ENCODE data around the gene PCSK9. TPM values are rescaled to one million over a fixed set of nuclear protein-coding genes. Genes with fewer than 3 reads are reported as not detected.

Gene PCSK9
- total and polyA plus RNA-seq, 2 experiments from 2014 or later: 23.5 to 31.4 TPM

GRCh38 chr1:55074455-55074854 is 35.1 kb downstream of the PCSK9 start:
- no peak overlapping the region for H3K4me2 ChIP-seq
- no peak overlapping the region for H2AFZ ChIP-seq
- H3K27ac ChIP-seq: no peak overlapping the region
- DNase-seq (ENCODE audit: low spot score): no peak
- TF ChIP-seq EZH2phosphoT487 (IDR thresholded peaks at IDR 0.05; ENCODE audit: low read depth, severe bottlenecking, unreplicated experiment) (no peak), CTCF (IDR thresholded peaks at IDR 0.05; ENCODE audit: poor library complexity) (no peak), EZH2 (IDR thresholded peaks at IDR 0.05; ENCODE audit: borderline replicate concordance) (no peak)
- H3K79me2 ChIP-seq: no peaks in the 10 kb centered on the region
- no peaks in the 10 kb centered on the region for H3K9me3 ChIP-seq (ENCODE audit: low read depth)
- H3K9me2 ChIP-seq (replicated peaks; ENCODE audit: insufficient read depth): no peaks in the 10 kb centered on the region
- no peaks in the 10 kb centered on the region for H4K20me1 ChIP-seq (ENCODE audit: insufficient read depth, poor library complexity, severe bottlenecking)
- 97% methylated on average over 2 of the region's 2 CpGs for WGBS (ENCODE audit: low lambda C conversion rate, missing lambda C conversion rate)
- no peaks in the 10 kb centered on the region for H3K27me3 ChIP-seq
- no peaks in the 10 kb centered on the region for H3K36me3 ChIP-seq (replicated peaks; ENCODE audit: insufficient read depth, low read depth)
- H3K4me1 ChIP-seq (ENCODE audit: insufficient read depth): no peaks in the 10 kb centered on the region
- no peak overlapping the region for H3K4me3 ChIP-seq

- Histone ChIP-seq H3K4me3 (no peak overlapping the region), H4K20me1 (ENCODE audit: insufficient read depth, poor library complexity, severe bottlenecking) (no peaks in the 10 kb centered on the region), H3K36me3 (replicated peaks; ENCODE audit: insufficient read depth, low read depth) (no peaks in the 10 kb centered on the region), H3K4me1 (ENCODE audit: insufficient read depth) (no peaks in the 10 kb centered on the region), H3K27me3 (no peaks in the 10 kb centered on the region), H2AFZ (no peak overlapping the region), H3K79me2 (no peaks in the 10 kb centered on the region), H3K9me3 (ENCODE audit: low read depth) (no peaks in the 10 kb centered on the region), H3K9me2 (replicated peaks; ENCODE audit: insufficient read depth) (no peaks in the 10 kb centered on the region), H3K27ac (no peak overlapping the region), H3K4me2 (no peak overlapping the region)
- no peak for TF ChIP-seq EZH2 (IDR thresholded peaks at IDR 0.05; ENCODE audit: borderline replicate concordance)
- TF ChIP-seq CTCF (IDR thresholded peaks at IDR 0.05; ENCODE audit: poor library complexity): no peak
- TF ChIP-seq EZH2phosphoT487 (IDR thresholded peaks at IDR 0.05; ENCODE audit: low read depth, severe bottlenecking, unreplicated experiment): no peak
- 92% methylated on average over 1 of the region's 1 CpG for WGBS (ENCODE audit: low lambda C conversion rate, missing lambda C conversion rate)
- no peak for DNase-seq (ENCODE audit: low spot score)
These were observed 37.0 kb downstream of the PCSK9 start for GRCh38 chr1:55076356-55076755.

GRCh38 chr1:55078470-55078869 is 39.1 kb downstream of the PCSK9 start:
- Histone ChIP-seq H3K36me3 (replicated peaks; ENCODE audit: insufficient read depth, low read depth) (no peaks in the 10 kb centered on the region), H3K4me1 (ENCODE audit: insufficient read depth) (no peaks in the 10 kb centered on the region)
- no peak for TF ChIP-seq EZH2phosphoT487 (IDR thresholded peaks at IDR 0.05; ENCODE audit: low read depth, severe bottlenecking, unreplicated experiment)
- TF ChIP-seq EZH2 (IDR thresholded peaks at IDR 0.05; ENCODE audit: borderline replicate concordance): no peak
- no peak for TF ChIP-seq CTCF (IDR thresholded peaks at IDR 0.05; ENCODE audit: poor library complexity)

GRCh38 chr1:55079651-55080050 is 40.3 kb downstream of the PCSK9 start:
- WGBS (ENCODE audit: low lambda C conversion rate, missing lambda C conversion rate): 94% methylated on average over 7 of the region's 7 CpGs
- H3K36me3 ChIP-seq (replicated peaks; ENCODE audit: insufficient read depth, low read depth): no peaks in the 10 kb centered on the region

More at GRCh38 chr1:55078470-55078869, 39.1 kb downstream of the PCSK9 start:
- no peaks in the 10 kb centered on the region for H4K20me1 ChIP-seq (ENCODE audit: insufficient read depth, poor library complexity, severe bottlenecking)
- H3K4me3 ChIP-seq: no peak overlapping the region
- no peak for DNase-seq (ENCODE audit: low spot score)
- H2AFZ ChIP-seq: no peak overlapping the region
- H3K9me3 ChIP-seq (ENCODE audit: low read depth): no peaks in the 10 kb centered on the region
- no peak overlapping the region for H3K27ac ChIP-seq
- H3K4me2 ChIP-seq: no peak overlapping the region
- no peaks in the 10 kb centered on the region for H3K9me2 ChIP-seq (replicated peaks; ENCODE audit: insufficient read depth)
- 79% methylated on average over 3 of the region's 3 CpGs for WGBS (ENCODE audit: low lambda C conversion rate, missing lambda C conversion rate)
- no peaks in the 10 kb centered on the region for H3K27me3 ChIP-seq
- no peaks in the 10 kb centered on the region for H3K79me2 ChIP-seq

More at GRCh38 chr1:55079651-55080050, 40.3 kb downstream of the PCSK9 start:
- Histone ChIP-seq H3K27ac (no peak overlapping the region), H3K4me2 (no peak overlapping the region), H3K9me3 (ENCODE audit: low read depth) (no peaks in the 10 kb centered on the region), H2AFZ (no peak overlapping the region), H3K4me3 (no peak overlapping the region), H4K20me1 (ENCODE audit: insufficient read depth, poor library complexity, severe bottlenecking) (no peaks in the 10 kb centered on the region), H3K9me2 (replicated peaks; ENCODE audit: insufficient read depth) (no peaks in the 10 kb centered on the region), H3K27me3 (no peaks in the 10 kb centered on the region), H3K4me1 (ENCODE audit: insufficient read depth) (no peaks in the 10 kb centered on the region), H3K79me2 (no peaks in the 10 kb centered on the region)
- TF ChIP-seq EZH2phosphoT487 (IDR thresholded peaks at IDR 0.05; ENCODE audit: low read depth, severe bottlenecking, unreplicated experiment) (no peak), CTCF (IDR thresholded peaks at IDR 0.05; ENCODE audit: poor library complexity) (no peak), EZH2 (IDR thresholded peaks at IDR 0.05; ENCODE audit: borderline replicate concordance) (no peak)
- DNase-seq (ENCODE audit: low spot score): no peak
